ENCODE data around the gene SLC5A1. TPM values are rescaled to one million over a fixed set of nuclear protein-coding genes. Genes with fewer than 3 reads are reported as not detected.

The SLC5A1 gene
- total and polyA plus RNA-seq, 9 of the 15 experiments (the other 6 are each of a cell fraction or from before 2014, with no cell fraction given), result not detected

GRCh38 chr22:32050678-32051515 is 7.8 kb downstream of the SLC5A1 start (continued):
- no peak for TF ChIP-seq ZNF609 (CRISPR knock-in tag; IDR thresholded peaks at IDR 0.05; ENCODE audit: borderline replicate concordance)
- TF ChIP-seq SPI1 (IDR thresholded peaks at IDR 0.05; ENCODE audit: borderline replicate concordance, low read depth, low read length), result no peak
- TF ChIP-seq MCM2 (IDR thresholded peaks at IDR 0.05; ENCODE audit: low read depth), result no peak
- no peak for TF ChIP-seq SP2 (IDR thresholded peaks at IDR 0.05; ENCODE audit: extremely low read depth, low read depth, low read length, poor library complexity, severe bottlenecking)
- peak; percentile 62; the same call in 1 of the 2 replicates for TF ChIP-seq C11orf30 (IDR thresholded peaks at IDR 0.05; ENCODE audit: low read depth)
- TF ChIP-seq ZFP36 (IDR thresholded peaks at IDR 0.05; ENCODE audit: low read depth, low read length, partially characterized antibody), result no peak
- TF ChIP-seq ZNF3 (CRISPR knock-in tag; IDR thresholded peaks at IDR 0.05), result no peak
- no peak for TF ChIP-seq ZNF311 (CRISPR knock-in tag; IDR thresholded peaks at IDR 0.05)
- 0 out of 2 replicates have a peak, but pooled peaks have one; percentile 15 for TF ChIP-seq NFRKB (IDR thresholded peaks at IDR 0.05; ENCODE audit: low read depth)
- TF ChIP-seq CTBP1 (IDR thresholded peaks at IDR 0.05; ENCODE audit: borderline replicate concordance), result peak; percentile 28; the same call in 1 of the 2 replicates
- no peak for TF ChIP-seq MITF (IDR thresholded peaks at IDR 0.05)
- TF ChIP-seq, protein P1, sequence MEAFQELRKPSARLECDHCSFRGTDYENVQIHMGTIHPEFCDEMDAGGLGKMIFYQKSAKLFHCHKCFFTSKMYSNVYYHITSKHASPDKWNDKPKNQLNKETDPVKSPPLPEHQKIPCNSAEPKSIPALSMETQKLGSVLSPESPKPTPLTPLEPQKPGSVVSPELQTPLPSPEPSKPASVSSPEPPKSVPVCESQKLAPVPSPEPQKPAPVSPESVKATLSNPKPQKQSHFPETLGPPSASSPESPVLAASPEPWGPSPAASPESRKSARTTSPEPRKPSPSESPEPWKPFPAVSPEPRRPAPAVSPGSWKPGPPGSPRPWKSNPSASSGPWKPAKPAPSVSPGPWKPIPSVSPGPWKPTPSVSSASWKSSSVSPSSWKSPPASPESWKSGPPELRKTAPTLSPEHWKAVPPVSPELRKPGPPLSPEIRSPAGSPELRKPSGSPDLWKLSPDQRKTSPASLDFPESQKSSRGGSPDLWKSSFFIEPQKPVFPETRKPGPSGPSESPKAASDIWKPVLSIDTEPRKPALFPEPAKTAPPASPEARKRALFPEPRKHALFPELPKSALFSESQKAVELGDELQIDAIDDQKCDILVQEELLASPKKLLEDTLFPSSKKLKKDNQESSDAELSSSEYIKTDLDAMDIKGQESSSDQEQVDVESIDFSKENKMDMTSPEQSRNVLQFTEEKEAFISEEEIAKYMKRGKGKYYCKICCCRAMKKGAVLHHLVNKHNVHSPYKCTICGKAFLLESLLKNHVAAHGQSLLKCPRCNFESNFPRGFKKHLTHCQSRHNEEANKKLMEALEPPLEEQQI (IDR thresholded peaks at IDR 0.05), result no peak
- TF ChIP-seq KLF6 (CRISPR knock-in tag; IDR thresholded peaks at IDR 0.05; ENCODE audit: borderline replicate concordance), result no peak
- TF ChIP-seq MYNN (IDR thresholded peaks at IDR 0.05), result peak; percentile 81
- TF ChIP-seq MYNN (CRISPR knock-in tag; IDR thresholded peaks at IDR 0.05), result no peak
- no peak for TF ChIP-seq CTCFL (IDR thresholded peaks at IDR 0.05; ENCODE audit: borderline replicate concordance, insufficient read depth, low read depth, low read length, poor library complexity, severe bottlenecking)
- no peak for TF ChIP-seq ZNF282 (CRISPR knock-in tag; IDR thresholded peaks at IDR 0.05)

All from K562 (cell line).